Kidney glomerular epithelial cell (primary cell): Measurements from ENCODE around the gene ZNF154.

Source experiments
- DNase-seq: peaks from one replicate; lab custom pipeline; 2025; lab: John Stamatoyannopoulos, UW

The ZNF154 gene

GRCh38 chr19:57675881-57676280 is 33.1 kb downstream of the ZNF154 start:
- no peak for DNase-seq

- no peak for DNase-seq
These were observed 36.5 kb downstream of the ZNF154 start for GRCh38 chr19:57672466-57672865.

GRCh38 chr19:57671124-57671895 is 37.7 kb downstream of the ZNF154 start:
- no peak for DNase-seq

- no peak for DNase-seq
These were observed 40.4 kb downstream of the ZNF154 start, which contains the start of gene ZSCAN4 for GRCh38 chr19:57668635-57669034. Gene ZSCAN4 (plus strand): TSS chr19:57668935. CDS start chr19:57676146, 7,211 bp downstream.

GRCh38 chr19:57667228-57667627 is 41.8 kb downstream of the ZNF154 start:
- DNase-seq: no peak

- no peak for DNase-seq
These were observed 43.7 kb downstream of the ZNF154 start for GRCh38 chr19:57665261-57665806.

GRCh38 chr19:57664269-57665127 is 44.5 kb downstream of the ZNF154 start:
- DNase-seq: peak; percentile 3

GRCh38 chr19:57656346-57656745 is 52.7 kb downstream of the ZNF154 start:
- DNase-seq: no peak

GRCh38 chr19:57655443-57655842 is 53.6 kb downstream of the ZNF154 start:
- no peak for DNase-seq

GRCh38 chr19:57653689-57654088 is 55.3 kb downstream of the ZNF154 start:
- DNase-seq: no peak

GRCh38 chr19:57651654-57651996 is 57.4 kb downstream of the ZNF154 start:
- DNase-seq: no peak

GRCh38 chr19:57648331-57649003 is 60.5 kb downstream of the ZNF154 start:
- DNase-seq: no peak
